Cardiac muscle cell (in vitro differentiated cells and primary cell): ENCODE data around the gene OR10H5. TPM values are rescaled to one million over a fixed set of nuclear protein-coding genes. Genes with fewer than 3 reads are reported as not detected.
"Not testable (repeated sequence)": the region's sequence is repeated elsewhere in the genome, so short reads cannot be mapped to it uniquely, and the experiment has no call there.

Experiments used
- DNase-seq, 2 donors: peaks; one replicate each; pipeline versions ENCODE4 v3.0.0 to v3.0.0-alpha.2; 2010 to 2017; ENCODE audit warnings: low read depth in 1 of 2, low spot score in 1 of 2
- H3K27ac ChIP-seq: fragments of 200-600 bp; sonication (generic); 2 replicates; pipeline ENCODE4 v1.5.1; 2016
- H3K27me3 ChIP-seq: fragments of 200-600 bp; sonication (generic); 2 replicates; pipeline ENCODE4 v1.6.0; 2016; ENCODE audit warnings: control low read depth
- H3K36me3 ChIP-seq: fragments of 200-600 bp; sonication (generic); 2 replicates; pipeline ENCODE4 v1.5.1; 2016; ENCODE audit warnings: control low read depth
- H3K4me1 ChIP-seq: fragments of 200-600 bp; sonication (generic); 2 replicates; pipeline ENCODE4 v1.8.1; 2017; ENCODE audit warnings: low read depth, mild to moderate bottlenecking, mixed run types
- H3K4me3 ChIP-seq: fragments of 200-600 bp; sonication (generic); 2 replicates; pipeline ENCODE4 v1.5.1; 2016; ENCODE audit warnings: mild to moderate bottlenecking
- H3K9me3 ChIP-seq: fragments of 200-600 bp; sonication (generic); 2 replicates; pipeline ENCODE4 v1.5.1; 2017; ENCODE audit warnings: low read depth, mild to moderate bottlenecking, control low read depth
- CTCF ChIP-seq: IDR thresholded peaks from 2 replicates; pipeline ENCODE4 v1.5.1; 2012; ENCODE audit warnings: low read depth, mild to moderate bottlenecking, low read length
- polyA plus RNA-seq: library from polyadenylated mRNA; unstranded; fragments of >200 nt; fragmentation: Nextera tagmentation; extraction: Ambion mirVana; gene quantifications from 2 replicates; pipeline ENCODE4 v1.2.1, GENCODE V29; 2016
- total RNA-seq: library from RNA; depleted of rRNA; stranded (reverse); fragments of >200 nt; gene quantifications from 2 replicates; pipeline ENCODE4 v1.2.3, GENCODE V29; 2016

The OR10H5 gene
- total and polyA plus RNA-seq, 2 experiments from 2014 or later: not detected

GRCh38 chr19:15828121-15828610, 40.7 kb downstream of the OR10H5 start:
- Histone ChIP-seq H3K4me3 (no peak overlapping the region), H3K4me1 (no peaks in the 10 kb centered on the region), H3K9me3 (no peaks in the 10 kb centered on the region), H3K27me3 (no peaks in the 10 kb centered on the region), H3K27ac (no peak overlapping the region), H3K36me3 (no peaks in the 10 kb centered on the region)
- no peak for TF ChIP-seq CTCF
- DNase-seq: no peak

GRCh38 chr19:15828611-15829305, 41.3 kb downstream of the OR10H5 start:
- not testable (repeated sequence) for H3K4me1 ChIP-seq, H3K36me3 ChIP-seq, DNase-seq, H3K27ac ChIP-seq, H3K27me3 ChIP-seq, H3K9me3 ChIP-seq, H3K4me3 ChIP-seq

GRCh38 chr19:15829306-15829698, 41.8 kb downstream of the OR10H5 start:
- no peak for TF ChIP-seq CTCF
- Histone ChIP-seq H3K27ac (no peak overlapping the region), H3K36me3 (no peaks in the 10 kb centered on the region), H3K4me3 (no peak overlapping the region), H3K9me3 (no peaks in the 10 kb centered on the region), H3K4me1 (no peaks in the 10 kb centered on the region), H3K27me3 (no peaks in the 10 kb centered on the region)
- DNase-seq: no peak

GRCh38 chr19:15829786-15830185, 42.3 kb downstream of the OR10H5 start:
- Histone ChIP-seq H3K9me3 (no peaks in the 10 kb centered on the region), H3K4me3 (no peak overlapping the region), H3K36me3 (no peaks in the 10 kb centered on the region), H3K4me1 (no peaks in the 10 kb centered on the region), H3K27ac (no peak overlapping the region), H3K27me3 (no peaks in the 10 kb centered on the region)
- TF ChIP-seq CTCF: no peak
- no peak for DNase-seq

- Histone ChIP-seq H3K4me1 (no peaks in the 10 kb centered on the region), H3K9me3 (no peaks in the 10 kb centered on the region), H3K36me3 (no peaks in the 10 kb centered on the region), H3K27me3 (no peaks in the 10 kb centered on the region), H3K27ac (no peak overlapping the region), H3K4me3 (no peak overlapping the region)
- DNase-seq: no peak
- no peak for TF ChIP-seq CTCF
Measured at GRCh38 chr19:15831626-15832025, 44.2 kb downstream of the OR10H5 start.

GRCh38 chr19:15834232-15834631, 46.8 kb downstream of the OR10H5 start:
- H3K4me3 ChIP-seq, H3K9me3 ChIP-seq, H3K4me1 ChIP-seq, H3K27ac ChIP-seq, DNase-seq, H3K36me3 ChIP-seq, H3K27me3 ChIP-seq: not testable (repeated sequence)

GRCh38 chr19:15835565-15836329, 48.3 kb downstream of the OR10H5 start:
- not testable (repeated sequence) for H3K36me3 ChIP-seq, H3K4me3 ChIP-seq, H3K9me3 ChIP-seq, H3K27ac ChIP-seq, H3K27me3 ChIP-seq, H3K4me1 ChIP-seq, DNase-seq
